ENCODE measurements around the gene ANGPTL3.
"Not testable (repeated sequence)": the region's sequence is repeated elsewhere in the genome, so short reads cannot be mapped to it uniquely, and the experiment has no call there.

ANGPTL3 gene, protein sequence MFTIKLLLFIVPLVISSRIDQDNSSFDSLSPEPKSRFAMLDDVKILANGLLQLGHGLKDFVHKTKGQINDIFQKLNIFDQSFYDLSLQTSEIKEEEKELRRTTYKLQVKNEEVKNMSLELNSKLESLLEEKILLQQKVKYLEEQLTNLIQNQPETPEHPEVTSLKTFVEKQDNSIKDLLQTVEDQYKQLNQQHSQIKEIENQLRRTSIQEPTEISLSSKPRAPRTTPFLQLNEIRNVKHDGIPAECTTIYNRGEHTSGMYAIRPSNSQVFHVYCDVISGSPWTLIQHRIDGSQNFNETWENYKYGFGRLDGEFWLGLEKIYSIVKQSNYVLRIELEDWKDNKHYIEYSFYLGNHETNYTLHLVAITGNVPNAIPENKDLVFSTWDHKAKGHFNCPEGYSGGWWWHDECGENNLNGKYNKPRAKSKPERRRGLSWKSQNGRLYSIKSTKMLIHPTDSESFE

DNA sequence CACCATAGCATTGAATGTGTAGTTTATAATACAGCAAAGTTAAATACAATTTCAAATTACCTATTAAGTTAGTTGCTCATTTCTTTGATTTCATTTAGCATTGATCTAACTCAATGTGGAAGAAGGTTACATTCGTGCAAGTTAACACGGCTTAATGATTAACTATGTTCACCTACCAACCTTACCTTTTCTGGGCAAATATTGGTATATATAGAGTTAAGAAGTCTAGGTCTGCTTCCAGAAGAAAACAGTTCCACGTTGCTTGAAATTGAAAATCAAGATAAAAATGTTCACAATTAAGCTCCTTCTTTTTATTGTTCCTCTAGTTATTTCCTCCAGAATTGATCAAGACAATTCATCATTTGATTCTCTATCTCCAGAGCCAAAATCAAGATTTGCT lies at the start of gene ANGPTL3:
TSS of gene ANGPTL3 (plus strand) at position 240 of the 400 bp plus-strand sequence. CDS start at position 287, 47 bp downstream.
- no peak for DNase-seq

DNA sequence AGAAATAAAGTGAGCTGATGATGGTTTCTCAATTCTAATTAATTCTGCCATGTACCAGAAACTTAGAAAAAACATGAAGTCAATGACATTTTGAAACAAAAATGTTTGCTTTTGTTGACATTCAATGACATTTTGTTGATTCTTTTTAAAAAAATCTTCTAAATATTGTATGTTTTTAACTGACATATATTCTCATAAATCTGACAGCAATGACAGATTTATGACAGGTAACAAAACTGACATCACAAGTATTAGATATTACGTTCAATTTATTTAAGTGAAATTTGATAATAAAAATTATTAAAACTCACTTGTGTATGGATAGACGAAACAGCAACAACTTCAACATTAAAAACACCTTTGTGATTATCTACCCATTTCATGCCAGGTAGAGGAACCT lies 36.0 kb upstream of the ANGPTL3 start:
- no peak for DNase-seq

DNA sequence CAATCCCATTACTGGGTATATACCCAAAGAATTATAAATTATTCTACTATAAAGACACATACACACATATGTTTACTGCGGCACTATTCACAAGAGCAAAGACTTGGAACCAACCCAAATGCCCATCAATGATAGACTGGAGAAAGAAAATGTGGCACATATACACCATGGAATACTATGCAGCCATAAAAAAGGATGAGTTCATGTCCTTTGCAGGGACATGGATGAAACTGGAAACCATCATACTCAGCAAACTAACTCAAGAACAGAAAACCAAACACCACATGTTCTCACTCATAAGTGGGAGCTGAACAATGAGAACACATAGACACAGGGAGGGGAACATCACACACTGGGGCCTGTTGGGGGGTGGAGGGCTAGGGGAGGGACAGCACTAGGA lies 30.1 kb upstream of the ANGPTL3 start:
- DNase-seq: not testable (repeated sequence)

DNA sequence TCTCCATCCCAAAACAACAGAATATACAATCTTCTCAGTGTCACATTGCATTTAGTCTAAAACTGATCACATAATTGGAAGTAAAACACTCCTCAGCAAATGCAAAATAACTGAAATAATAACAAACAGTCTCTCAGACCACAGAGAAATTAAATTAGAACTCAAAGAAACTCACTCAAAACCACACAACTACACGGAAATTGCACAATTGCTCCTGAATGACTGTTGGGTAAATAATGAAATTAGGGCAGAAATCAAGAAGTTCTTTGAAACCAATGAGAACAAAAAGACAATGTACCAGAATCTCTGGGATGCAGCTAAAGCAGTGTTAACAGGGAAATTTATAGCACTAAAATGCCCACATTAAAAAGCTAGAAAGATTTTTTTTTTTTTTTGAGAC lies 29.4 kb upstream of the ANGPTL3 start:
- DNase-seq: not testable (repeated sequence)

DNA sequence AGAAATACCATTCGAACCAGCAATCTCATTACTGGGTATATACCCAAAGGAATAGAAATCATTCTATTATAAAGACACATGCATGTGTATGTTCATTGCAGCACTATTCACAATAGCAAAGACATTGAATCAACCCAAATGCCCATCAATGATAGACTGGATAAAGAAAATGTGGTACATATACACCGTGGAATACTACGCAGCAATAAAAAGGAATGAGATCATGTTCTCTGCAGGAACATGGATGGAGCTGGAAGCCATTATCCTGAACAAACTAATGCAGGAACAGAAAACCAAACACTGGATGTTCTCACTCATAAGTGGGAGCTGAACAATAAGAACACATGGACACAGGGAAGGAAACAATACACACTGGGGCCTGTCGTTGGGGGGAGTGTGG lies 25.8 kb upstream of the ANGPTL3 start:
- not testable (repeated sequence) for DNase-seq

DNA sequence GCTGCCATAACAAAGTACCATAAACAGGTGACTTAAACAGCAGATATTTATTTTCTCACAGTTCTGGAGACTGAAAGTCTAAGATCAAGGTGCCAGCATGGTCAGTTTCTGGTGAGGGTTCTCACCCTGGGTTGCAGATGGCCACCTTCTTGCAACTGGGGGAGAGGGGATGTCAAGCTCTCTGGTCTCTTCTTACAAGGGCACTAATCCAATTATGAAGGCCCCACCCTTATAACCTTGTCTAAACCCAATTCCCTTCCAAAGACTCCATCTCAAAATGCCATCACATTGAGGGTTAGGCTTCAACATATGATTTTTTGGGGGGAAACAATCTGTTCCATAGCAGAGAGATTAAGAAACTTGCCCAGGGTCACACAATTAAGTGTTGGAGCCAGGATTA lies 24.8 kb upstream of the ANGPTL3 start:
- no peak for DNase-seq

DNA sequence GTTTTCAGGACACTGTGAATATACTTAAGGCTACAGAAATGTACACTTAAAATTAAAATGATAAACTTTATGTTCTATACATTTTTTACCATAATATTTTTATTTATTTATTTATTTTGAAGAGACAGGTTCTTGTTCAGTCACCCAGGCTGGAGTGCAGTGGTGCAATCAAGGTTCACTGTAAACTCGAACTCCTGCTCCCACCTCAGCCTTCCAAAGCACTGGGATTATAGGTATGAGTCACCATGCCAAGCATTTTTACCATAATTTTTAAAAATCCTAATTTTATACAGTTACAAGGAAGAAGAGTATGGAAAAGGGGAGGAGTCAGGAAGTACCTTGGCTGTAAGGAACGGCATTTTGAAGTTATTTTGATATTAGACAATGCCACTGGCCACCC lies 23.6 kb upstream of the ANGPTL3 start:
- DNase-seq: no peak

DNA sequence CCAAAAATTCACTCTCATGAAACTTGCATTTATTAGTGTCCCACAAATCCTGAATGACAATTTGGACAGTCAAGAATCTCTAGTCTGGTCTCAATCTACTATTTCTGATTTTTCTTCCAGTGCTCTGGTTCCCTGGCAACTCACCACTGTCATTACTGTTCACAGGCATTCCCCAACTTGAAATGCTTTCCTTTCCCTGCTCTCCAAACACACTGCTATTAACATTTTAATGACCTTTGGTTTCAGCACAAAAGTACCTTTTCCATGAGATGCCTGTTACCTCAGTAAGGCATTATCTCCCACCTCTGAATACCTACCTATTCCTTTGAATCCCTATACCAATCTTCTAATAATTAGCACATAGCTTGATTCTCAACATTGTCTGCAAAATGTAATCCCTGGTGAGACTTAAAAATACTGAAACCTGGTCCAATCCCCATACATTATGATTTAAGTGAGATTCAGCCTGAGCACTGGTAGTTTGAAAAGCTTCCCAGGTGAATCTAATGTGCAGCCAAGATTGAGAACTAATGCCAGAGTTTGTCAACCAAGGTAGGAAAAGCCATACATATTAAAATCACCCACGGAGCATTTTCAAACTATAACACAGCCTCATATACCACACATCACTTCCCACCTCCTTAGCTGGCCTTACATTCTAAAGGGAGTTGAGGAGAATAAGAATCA lies 11.7 kb upstream of the ANGPTL3 start:
- DNase-seq: no peak

DNA sequence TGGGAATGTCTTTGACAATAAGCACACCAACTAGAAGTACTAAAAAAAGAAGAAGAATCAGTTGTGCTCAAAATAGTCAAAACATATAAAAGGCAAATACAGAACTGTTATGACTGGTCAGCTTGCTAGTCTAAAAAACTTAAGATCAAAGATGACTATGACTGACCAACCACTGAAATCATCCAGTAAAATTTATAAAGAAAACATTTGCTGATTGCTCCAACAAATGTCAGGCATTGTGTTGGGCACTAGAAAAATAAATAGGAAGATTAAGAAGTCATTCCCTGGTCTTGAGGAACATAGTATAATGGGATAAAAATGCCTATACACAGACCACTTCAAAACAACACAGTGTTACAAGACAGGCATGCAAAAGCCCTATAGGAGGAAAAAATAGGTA lies 9.3 kb upstream of the ANGPTL3 start:
- no peak for DNase-seq

DNA sequence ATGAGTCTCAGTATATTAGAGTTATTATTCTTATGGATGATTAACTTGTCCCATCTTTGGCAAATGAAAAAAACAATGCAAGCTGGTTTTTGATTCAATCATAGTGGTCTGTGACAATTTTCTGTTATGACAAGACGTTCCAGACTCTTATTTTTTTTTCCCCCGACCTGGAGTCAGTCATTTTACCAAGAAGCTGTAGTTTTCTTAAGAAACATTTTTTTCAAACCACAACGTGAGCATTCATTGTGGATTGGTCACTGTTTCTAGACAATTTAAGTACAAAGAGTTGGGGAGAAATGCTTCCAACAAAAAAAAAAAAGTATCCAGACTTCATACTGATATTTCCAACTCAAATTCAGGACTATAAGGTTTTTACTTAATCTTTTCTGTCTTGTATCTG lies 8.0 kb upstream of the ANGPTL3 start:
- DNase-seq: no peak

DNA sequence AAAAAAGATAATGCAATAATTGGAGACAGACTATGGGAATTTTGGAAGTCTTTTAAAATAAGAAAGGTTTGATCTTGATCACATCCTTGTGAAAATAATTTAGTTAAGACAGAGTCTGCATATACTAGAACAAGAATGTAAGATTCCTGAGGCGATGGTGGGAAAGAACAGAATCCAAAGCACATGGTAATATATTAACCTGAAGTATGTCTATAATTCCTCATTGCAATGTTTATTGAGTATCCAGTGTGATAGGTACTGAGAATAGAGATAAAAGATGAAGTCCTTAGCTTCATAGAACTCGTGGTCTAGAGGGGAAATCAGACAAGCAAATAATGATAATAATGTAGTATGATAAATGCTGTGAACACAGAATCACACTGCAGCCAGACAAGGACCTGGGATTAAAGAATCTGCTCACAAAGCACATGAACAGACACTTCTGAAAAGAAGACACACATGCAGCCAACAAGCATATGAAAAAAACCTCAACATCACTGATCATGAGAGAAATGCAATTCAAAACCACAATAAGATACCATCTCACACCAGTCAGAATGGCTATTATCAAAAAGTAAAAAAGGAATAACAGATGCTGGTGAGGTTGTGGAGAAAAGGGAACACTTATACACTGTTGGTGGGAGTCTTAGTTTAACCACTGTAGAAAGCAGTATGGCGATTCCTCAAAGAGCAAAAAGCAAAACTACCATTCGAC lies 6.9 kb upstream of the ANGPTL3 start:
- DNase-seq: no peak

DNA sequence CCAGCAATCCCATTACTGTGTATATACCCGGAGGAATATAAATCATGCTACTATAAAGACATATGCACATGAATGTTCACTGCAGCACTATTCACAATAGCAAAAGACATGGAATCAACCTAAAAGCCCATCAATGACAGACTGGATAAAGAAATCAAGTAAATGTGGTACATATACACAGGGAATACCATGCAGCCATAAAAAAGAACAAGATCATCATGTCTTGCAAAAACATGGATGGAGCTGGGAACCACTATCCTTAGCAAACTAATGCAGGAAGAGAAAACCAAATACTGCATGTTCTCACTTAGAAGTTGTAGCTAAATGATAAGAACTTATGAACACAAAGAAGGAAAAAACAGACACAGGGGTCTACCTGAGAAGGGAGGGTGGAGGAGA lies 6.4 kb upstream of the ANGPTL3 start:
- no peak for DNase-seq

DNA sequence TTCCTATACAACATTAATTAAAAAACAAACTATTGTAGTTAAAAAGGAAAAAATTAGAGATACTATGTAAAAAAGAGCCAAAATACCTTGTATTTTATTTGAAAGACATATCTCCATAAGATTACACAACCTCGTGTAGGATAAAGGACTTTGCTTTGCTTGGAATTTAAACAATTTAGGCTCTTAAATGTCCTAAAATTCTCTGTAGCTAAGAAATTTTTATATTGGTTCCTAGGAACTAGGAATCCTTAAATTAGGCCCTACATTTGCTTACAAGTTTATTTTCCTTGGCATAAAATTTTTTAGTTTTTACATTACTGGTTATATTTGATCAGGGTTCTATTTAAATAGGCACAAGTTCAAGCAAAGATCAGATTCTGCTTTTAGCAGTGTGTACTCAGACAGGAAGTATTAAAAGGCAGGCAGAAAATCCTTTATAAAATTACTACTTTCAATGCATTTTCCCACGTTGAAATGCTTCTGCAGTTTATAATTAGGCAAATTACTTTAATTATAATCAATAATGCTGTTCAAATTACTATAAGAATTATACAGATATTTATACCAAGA lies 3.4 kb upstream of the ANGPTL3 start:
- DNase-seq: no peak

DNA sequence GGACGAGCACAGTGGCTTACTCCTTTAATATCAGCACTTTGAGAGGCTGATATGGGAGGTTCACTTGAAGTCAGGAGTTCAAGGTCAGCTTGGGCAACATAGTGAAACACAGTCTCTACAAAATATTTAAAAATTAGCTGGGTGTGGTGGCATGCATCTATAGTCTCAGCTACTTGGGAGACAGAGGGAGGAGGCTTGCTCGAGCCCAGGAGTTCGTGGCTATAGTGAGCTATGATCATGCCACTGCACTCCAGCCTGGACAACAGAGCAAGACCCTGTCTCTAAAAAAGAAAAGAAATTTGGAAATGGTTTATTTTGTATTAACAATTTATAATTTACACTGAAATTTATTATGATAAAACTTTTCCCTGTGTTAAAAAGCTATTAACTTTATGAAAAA lies 1.7 kb upstream of the ANGPTL3 start:
- DNase-seq: no peak

DNA sequence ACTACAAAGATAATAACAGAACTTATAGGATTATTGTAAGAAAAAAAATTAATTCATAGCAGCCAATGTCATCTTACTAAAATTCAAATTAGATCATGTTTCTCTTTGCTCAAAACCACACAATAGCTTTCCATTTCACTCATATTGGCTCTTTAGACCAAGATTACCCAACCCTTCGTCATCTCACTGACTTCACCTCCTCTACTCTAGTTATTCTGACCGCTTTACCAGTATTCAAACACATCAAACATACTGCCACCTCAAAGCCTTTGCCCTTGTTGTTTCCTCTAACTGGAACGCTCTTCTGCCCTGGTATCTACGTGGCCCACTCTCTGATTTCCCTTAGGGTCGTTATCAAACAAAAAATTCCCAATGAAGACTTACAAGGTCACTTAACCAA lies 1.7 kb downstream of the ANGPTL3 start:
- no peak for DNase-seq

DNA sequence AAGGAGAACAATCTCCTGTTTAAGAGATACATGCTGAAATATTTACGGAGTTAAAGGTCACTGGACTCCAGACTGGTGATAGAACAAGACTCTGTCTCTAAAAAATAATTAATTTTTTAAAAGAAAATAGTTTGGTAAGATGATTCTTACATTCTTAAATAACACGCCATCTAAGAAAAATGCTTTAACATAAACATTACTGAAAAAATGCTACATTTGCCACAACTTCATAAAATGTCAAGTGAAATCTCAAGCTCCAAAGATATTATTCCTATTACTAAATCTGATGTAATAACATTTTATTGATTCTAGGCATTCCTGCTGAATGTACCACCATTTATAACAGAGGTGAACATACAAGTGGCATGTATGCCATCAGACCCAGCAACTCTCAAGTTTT lies 4.1 kb downstream of the ANGPTL3 start:
- DNase-seq: no peak

DNA sequence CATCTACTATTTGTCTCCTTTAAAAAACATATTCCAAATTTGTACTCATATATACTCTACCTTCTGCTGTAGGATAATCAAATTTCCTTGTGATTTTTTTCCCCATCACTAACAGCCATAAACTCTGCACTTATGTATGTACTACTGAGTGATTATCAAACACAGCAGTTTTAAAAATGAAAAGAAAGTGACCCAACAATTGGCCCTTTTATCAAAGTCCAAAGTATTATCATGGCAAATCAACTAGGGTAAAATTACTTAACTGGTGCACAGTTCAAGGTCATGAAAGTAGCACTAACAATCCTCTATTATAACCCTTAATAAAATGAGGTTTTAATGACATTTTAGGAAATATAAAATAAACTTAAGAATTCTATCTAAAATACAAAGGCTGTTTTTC lies 11.6 kb downstream of the ANGPTL3 start:
- DNase-seq: no peak

DNA sequence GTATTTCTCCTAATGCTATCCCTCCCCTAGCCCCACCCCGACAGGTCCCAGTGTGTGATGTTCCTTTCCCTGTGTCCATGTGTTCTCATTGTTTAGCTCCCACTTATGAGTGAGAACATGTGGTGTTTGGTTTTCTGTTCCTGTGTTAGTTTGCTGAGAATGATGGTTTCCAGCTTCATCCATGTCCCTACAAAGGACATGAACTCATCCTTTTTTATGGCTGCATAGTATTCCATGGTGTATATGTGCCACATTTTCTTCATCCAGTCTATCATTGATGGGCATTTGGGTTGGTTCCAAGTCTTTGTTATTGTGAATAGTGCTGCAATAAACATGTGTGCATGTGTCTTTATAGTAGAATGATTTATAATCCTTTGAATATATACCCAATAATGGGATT lies 13.3 kb downstream of the ANGPTL3 start:
- DNase-seq: not testable (repeated sequence)

DNA sequence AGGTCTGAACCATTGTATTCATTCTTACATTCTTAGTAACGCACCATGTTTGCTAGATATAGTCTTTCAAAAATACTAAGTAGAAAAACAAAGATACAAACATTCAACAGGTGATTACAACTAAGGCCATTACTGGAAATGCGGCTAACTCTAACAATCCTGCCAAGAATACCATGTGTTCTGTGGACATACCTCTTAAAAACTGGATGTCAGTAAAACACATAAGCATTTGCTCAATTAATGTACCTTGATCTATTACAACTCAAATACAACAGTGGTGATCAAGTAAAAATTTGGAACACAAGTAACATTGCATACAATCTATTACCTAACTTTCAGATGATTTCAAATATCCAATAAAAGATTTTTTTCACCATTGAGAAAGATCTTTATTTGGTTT lies 15.4 kb downstream of the ANGPTL3 start:
- DNase-seq: no peak

DNA sequence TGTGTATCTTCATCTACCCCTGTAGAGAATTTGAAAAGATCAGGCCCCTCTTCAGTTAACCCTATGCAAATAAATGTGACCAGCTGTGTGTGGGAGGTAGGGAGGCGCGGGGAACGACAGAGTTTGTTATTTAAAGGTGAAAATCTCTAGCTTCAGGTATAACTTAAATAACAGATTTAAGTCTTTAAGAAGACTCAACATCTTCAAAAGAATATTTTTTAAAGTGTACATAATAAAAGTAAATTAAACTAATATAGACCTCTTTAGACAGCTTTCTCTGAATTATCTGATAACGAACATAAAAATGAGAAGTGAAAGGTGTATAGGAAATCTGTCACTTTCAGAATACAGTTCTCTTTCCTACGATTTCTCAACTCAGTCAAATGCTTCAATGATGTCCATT lies 16.0 kb downstream of the ANGPTL3 start:
- DNase-seq: no peak

DNA sequence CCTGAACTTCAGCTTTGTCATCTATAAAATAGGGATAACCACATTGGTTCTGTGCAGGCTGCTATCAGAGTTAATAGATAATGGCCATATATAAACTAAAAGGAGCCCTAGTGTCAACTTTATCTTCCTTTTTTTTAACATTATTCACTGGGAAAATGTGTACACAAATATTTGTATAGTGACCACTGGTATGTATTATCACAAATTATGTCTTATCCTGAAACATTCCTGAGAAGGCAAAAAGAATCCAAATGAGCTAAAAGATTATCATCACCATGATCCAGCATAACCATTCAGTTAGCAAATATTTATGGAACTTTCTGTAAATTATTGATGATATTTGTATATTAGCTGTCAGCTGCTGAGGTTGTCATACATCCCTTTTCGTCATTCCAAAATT lies 16.6 kb downstream of the ANGPTL3 start:
- DNase-seq: no peak

DNA sequence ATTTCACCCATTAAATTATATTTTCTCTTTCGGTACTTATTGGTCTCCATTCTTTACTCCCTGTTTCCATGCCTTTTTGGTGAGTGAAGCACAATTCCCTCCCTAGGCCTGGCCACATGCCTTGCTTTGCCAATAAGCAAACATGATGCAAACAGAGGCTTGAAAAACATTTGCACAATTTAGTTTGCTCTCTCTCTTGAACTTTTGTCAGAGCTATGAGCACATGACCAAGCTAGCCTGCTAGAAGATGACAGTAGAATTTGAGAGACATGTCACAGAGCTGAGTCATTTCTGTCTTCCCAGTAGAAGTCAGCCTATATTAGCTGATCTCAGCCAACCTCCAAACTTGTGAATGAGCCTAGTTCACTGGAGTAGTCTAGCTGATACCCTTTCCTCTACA lies 24.6 kb downstream of the ANGPTL3 start:
- no peak for DNase-seq

DNA sequence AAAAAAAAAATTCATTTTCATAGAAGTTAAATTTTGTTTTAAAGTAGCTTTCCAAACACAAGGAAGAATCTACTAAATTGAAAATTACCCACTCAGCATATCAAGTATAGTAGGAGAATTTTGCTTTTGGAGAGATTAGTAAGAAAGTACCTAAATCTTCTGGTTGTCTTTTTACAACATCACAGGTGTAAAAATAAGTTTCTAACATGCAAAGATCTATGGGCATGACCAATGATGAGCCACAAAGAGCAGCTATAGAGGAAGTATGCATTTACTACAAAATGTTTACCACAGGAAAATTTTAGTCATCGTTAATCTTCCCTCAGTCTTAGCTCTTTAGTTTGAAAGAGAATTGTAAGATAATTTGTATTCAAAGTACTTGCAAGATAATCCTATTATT lies 28.1 kb downstream of the ANGPTL3 start:
- no peak for DNase-seq
